Urinary bladder (tissue), 4 donors: ENCODE results near the gene DNAI2. TPM values are rescaled to one million over a fixed set of nuclear protein-coding genes. Genes with fewer than 3 reads are reported as not detected.
"Not testable (repeated sequence)": the region's sequence is repeated elsewhere in the genome, so short reads cannot be mapped to it uniquely, and the experiment has no call there.

Source experiments
- DNase-seq: peaks from one replicate; pipeline ENCODE4 v3.0.0-alpha.2; 2015; ENCODE audit errors: extremely low spot score
- H3K27ac ChIP-seq: one replicate; pipeline ENCODE4 v1.5.1; 2013; ENCODE audit warnings: low read depth, mild to moderate bottlenecking, moderate library complexity
- H3K36me3 ChIP-seq: one replicate; pipeline ENCODE4 v1.6.1; 2013; ENCODE audit warnings: mild to moderate bottlenecking, moderate library complexity; ENCODE audit not compliant: insufficient read depth
- H3K4me1 ChIP-seq: one replicate; pipeline ENCODE4 v1.6.1; 2013; ENCODE audit warnings: mild to moderate bottlenecking, moderate library complexity; ENCODE audit not compliant: insufficient read depth
- H3K4me3 ChIP-seq: one replicate; pipeline ENCODE4 v1.5.1; 2013; ENCODE audit warnings: low read depth, low read length
- WGBS: extraction: QIAGEN DNeasy Blood & Tissue Kit; methylation state at CpG from one replicate; pipeline ENCODE4 v1.1.7; 2013; 5-methylcytosine and 5-hydroxymethylcytosine counted together
- polyA plus RNA-seq: library from polyadenylated mRNA; stranded (reverse); fragments of 200-250 nt; gene quantifications from one replicate; pipeline ENCODE4 v1.2.3, GENCODE V29; 2013
- total RNA-seq: library from RNA; depleted of rRNA; stranded (reverse); fragments of >200 nt; gene quantifications from one replicate; pipeline ENCODE4 v1.2.3, GENCODE V29; 2014
- donor health status: healthy with polysubstance abuse.
- donor health status: healthy.

DNAI2 gene
- total and polyA plus RNA-seq, 2 donors = 0.05 TPM; not detected in 1

DNA sequence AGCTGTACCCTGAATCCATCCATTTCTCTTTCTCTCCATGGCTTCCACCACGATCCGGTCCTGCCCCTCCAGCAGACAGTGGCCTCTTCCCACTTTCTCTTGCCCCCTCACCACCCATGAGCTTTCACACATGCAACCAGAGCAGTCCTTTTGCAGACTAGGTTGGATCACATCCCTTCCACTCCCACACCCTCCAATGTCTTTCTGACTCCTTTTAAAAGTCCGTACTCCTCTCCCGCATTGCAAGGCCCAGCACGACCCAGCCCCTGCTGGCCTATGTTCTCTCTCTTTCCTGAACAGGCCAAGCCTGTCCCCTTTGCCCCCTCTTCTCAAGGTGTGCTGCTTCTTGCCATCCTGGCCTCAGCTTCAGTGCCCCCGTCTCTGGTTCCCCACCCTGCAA, 22.5 kb upstream of the DNAI2 start:
- H3K4me3 ChIP-seq = no peak overlapping the region
- H3K27ac ChIP-seq = no peak overlapping the region
- DNase-seq = no peak
- no peaks in the 10 kb centered on the region for H3K4me1 ChIP-seq
- H3K36me3 ChIP-seq = no peaks in the 10 kb centered on the region
- WGBS = 86% methylated on average over 6 of the region's 6 CpGs

DNA sequence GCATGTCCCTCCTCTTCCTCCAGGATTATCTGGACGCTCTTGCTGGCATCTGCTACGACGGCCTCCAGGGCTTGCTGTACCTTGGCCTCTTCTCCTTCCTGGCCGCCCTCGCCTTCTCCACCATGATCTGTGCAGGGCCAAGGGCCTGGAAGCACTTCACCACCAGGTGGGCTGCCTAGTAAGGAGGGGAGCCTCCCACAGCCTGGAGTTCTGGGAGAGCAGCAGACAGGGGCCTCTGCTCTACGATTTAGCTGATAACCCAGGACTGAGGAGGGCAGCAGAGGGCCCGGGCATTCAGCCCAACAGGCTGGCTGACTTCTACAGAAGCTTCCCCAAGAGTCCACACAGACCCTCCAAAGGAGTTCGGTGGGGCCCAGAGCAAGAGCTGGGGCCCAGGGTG, 21.8 kb upstream of the DNAI2 start:
- Histone ChIP-seq H3K27ac (no peak overlapping the region), H3K4me3 (no peak overlapping the region), H3K4me1 (no peaks in the 10 kb centered on the region), H3K36me3 (no peaks in the 10 kb centered on the region)
- DNase-seq = no peak
- 79% methylated on average over 8 of the region's 8 CpGs for WGBS

DNA sequence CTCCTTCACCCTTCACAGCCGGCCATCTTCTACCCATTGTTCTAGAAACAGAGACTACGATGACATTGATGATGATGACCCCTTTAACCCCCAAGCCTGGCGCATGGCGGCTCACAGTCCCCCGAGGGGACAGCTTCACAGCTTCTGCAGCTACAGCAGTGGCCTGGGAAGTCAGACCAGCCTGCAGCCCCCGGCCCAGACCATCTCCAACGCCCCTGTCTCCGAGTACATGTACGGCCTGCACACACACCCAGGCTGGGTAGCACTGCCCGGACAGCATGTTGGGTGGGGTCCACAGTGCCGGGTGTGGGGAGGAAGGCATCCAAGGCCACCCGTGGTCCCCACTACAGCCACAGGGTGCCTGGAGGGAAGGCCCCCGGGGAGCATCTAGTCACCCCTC, 21.0 kb upstream of the DNAI2 start:
- Histone ChIP-seq H3K27ac (no peak overlapping the region), H3K36me3 (no peaks in the 10 kb centered on the region), H3K4me1 (no peaks in the 10 kb centered on the region), H3K4me3 (no peak overlapping the region)
- DNase-seq = no peak
- 93% methylated on average over 13 of the region's 13 CpGs for WGBS

DNA sequence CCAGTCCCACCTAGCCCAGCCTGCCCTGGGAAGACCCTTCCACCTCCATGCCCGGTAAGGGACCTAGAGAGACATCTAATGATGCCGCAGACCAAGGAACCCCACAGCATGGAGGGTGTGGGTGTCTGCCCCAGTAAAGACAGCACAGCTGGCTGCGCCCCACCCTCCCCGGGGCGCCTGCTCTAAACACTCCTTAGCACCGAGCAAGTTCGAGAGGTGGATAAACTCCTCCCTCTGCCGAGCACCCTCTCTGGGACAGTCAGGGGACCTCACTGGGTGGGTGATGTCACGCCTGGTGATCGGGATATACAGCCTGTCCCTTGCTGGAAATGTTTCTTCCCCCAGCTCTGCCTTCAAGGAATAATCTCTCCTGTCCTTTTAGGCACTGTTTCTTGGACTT, 16.7 kb upstream of the DNAI2 start:
- no peak overlapping the region for H3K4me3 ChIP-seq
- WGBS = 86% methylated on average over 10 of the region's 10 CpGs
- no peak overlapping the region for H3K27ac ChIP-seq
- H3K36me3 ChIP-seq = no peaks in the 10 kb centered on the region
- no peak for DNase-seq
- H3K4me1 ChIP-seq = no peaks in the 10 kb centered on the region

DNA sequence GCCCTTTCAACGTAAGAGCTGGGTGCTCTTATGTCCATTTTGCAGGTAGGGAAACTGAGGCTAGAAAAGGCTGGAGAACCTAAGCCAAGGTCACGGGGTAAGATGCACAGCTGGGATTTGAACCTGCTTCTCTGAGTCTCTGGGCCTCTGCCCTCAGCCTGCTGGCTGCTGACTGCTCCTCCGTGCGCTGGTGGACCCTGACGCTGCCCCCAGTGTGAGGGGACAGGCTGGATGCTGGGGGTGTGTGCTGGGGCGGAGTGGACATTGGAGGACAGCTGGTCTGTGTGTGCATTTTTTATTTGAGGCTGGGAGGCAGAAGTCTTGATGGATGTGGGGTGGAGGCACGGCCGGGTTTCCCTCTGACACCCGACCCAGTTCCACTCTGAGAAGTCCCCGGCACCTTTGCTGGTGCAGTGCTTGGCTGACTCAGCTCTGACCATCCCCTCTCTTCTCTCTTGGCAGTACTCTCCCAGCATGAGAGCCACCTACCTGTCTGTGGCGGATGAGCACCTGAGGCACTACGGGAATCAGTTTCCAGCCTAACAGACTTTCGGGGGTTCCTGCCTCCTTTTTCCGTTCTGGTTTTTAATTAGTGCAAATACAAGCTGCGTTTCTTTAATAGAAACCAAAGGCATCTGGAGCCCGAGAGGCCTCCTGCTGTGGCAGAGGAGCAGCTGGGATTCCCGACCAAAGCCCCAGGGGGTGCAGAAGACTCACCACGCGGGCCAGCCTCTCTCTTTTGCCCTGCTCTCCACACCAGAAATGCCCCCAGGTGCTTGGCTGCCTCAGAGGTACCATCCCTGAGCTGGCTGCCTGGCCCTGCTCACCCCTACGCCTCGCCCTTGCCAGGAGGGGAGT, 14.1 kb upstream of the DNAI2 start:
- no peaks in the 10 kb centered on the region for H3K36me3 ChIP-seq
- H3K4me1 ChIP-seq = no peaks in the 10 kb centered on the region
- DNase-seq = no peak
- no peak overlapping the region for H3K27ac ChIP-seq
- no peak overlapping the region for H3K4me3 ChIP-seq
- WGBS = 84% methylated on average over 21 of the region's 21 CpGs

DNA sequence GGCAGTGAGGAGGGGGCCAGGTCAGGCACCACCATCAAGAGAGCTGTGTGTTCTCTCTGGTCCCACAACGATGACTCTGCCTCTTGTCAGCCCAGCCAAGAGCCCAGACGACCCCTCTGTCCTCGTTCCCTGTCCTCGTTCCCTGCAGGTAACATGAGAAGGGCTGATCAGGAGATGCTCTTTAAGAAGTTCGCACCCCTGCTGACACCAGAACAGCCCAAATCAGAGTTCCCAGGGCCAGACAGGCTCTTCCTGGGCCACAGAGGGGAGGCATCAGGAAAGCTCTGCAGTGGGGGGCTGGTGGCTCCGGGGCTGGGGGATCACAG, 13.5 kb upstream of the DNAI2 start:
- no peaks in the 10 kb centered on the region for H3K4me1 ChIP-seq
- DNase-seq = no peak
- WGBS = 73% methylated on average over 6 of the region's 6 CpGs
- H3K4me3 ChIP-seq = no peak overlapping the region
- no peaks in the 10 kb centered on the region for H3K36me3 ChIP-seq
- no peak overlapping the region for H3K27ac ChIP-seq

DNA sequence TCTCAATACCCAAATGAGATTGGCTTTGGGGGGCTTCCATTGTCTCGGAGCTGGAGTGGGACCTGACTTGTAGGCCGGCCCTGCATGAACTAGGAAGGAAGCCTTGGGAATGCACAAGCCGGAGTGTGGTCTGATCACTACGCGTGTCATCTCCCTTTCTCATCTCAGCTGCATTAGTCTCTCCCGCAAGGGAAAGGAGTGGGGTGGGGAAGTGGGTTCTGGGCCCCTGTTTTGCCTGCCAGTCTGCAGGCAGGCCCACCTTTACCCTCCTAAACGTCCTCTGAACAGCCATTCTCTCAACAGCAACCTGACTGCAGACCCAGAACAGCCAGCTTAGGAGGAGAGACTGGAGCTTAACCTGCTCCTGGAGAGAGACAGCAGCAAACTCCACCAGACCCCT, 11.4 kb upstream of the DNAI2 start:
- no peaks in the 10 kb centered on the region for H3K36me3 ChIP-seq
- DNase-seq = no peak
- H3K4me3 ChIP-seq = no peak overlapping the region
- 89% methylated on average over 7 of the region's 7 CpGs for WGBS
- H3K4me1 ChIP-seq = no peaks in the 10 kb centered on the region
- no peak overlapping the region for H3K27ac ChIP-seq

DNA sequence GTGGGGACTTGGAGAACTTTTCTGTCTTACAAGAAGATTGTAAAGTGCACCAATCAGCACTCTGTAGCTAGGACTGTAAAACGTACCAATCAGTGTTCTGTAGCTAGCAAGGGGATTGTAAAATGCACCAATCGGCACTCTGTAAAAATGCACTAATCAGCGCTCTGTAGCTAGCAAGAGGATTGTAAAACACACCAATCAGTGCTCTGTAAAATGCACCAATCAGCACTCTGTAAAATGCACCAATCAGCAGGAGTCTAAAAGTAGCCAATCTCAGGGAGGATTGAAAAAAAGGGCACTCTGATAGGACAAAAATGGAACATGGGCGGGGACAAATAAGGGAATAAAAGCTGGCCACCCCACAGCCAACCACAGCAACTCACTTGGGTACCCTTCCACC, 7.0 kb upstream of the DNAI2 start:
- not testable (repeated sequence) for DNase-seq, H3K36me3 ChIP-seq, H3K4me1 ChIP-seq, H3K27ac ChIP-seq, H3K4me3 ChIP-seq
- 79% methylated on average over 4 of the region's 4 CpGs for WGBS

DNA sequence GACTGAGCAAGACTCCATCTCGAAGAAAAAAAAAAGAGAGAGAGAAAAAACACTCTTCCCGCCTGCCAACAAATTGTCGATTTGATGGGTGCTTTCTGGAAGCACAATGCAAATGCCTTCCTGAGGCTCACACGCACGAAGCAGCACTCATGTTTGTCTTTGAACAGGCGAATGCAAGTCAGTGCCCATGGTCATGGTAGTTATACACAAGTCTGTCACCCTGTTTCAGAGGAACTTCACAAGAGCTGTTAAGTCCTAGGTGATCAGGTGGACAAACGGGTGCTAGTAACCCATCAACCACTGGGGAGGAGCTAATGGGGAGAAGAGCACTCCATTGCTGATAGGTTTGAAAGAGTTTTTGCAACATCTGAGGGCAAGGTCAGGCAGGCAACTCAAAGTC, 6.5 kb upstream of the DNAI2 start:
- H3K27ac ChIP-seq = no peak overlapping the region
- no peak overlapping the region for H3K4me3 ChIP-seq
- no peaks in the 10 kb centered on the region for H3K36me3 ChIP-seq
- no peaks in the 10 kb centered on the region for H3K4me1 ChIP-seq
- 90% methylated on average over 7 of the region's 7 CpGs for WGBS
- no peak for DNase-seq

DNA sequence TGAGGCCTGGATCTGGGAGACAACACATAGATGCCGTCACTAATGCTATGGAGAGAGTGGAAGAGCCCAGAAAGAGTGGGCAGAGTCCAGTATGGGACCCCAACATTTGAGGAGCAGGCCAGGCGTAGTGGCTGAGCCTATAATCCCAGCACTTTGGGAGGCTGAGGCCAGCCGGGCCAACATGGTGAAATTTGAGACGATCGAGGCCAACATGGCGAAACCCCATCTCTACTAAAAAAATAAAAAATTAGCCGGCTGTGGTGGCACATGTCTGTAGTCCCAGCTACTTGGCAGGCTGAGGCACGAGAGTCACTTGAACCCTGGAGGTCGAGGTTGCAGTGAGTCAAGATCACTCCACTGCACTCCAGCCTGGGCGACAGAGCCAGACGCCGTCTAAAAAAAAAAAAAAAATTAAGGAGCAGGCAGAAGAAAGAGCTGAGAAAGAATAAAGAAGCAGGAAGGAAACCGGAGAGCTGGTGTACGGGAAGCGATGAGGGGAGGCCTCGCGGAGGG, 6.0 kb upstream of the DNAI2 start:
- no peaks in the 10 kb centered on the region for H3K4me1 ChIP-seq
- 71% methylated on average over 17 of the region's 17 CpGs for WGBS
- H3K27ac ChIP-seq = no peak overlapping the region
- no peak for DNase-seq
- H3K36me3 ChIP-seq = no peaks in the 10 kb centered on the region
- no peak overlapping the region for H3K4me3 ChIP-seq

DNA sequence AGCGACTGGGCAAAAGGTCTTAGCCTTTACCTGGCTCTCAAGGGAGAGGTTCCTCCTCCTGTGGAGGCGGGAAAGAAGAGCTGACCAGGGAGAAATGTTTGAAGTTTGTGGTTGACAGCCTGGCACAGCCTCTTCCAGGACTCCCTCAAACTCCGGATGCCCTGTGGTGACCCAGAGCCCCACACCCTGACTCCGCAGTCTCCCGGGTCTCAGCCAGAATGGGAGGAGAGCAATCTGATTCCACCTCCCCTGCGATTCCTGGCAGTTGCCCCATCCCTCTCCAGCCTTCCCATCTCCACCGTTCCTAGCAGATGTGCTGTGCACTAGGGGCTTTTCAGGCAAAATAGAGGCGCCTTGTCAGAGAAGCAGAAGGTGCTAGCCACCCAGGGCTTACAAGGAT, 5.5 kb upstream of the DNAI2 start:
- Histone ChIP-seq H3K36me3 (no peaks in the 10 kb centered on the region), H3K4me1 (no peaks in the 10 kb centered on the region)
- WGBS = 54% methylated on average over 8 of the region's 8 CpGs

DNA sequence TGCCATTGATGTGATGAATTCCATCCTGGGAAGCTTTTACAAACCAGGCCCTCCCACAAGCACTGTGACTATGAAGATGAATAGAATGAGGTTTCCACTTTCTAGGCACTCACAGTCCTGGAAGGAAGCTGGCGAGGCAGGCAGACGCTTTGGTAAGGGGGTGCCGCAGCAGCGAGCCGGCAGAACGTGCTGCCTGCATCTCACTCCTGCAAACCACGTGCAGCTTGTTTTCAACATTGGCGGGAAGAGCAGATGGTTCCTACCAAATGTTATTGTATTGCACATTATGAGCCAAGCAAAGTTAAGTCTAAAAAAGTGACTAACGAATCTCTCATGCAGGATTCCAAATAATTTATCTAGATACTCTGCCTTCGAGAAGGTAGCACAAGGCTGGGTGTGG, 3.7 kb upstream of the DNAI2 start:
- H3K27ac ChIP-seq = no peak overlapping the region
- 39% methylated on average over 10 of the region's 10 CpGs for WGBS
- no peaks in the 10 kb centered on the region for H3K36me3 ChIP-seq
- H3K4me1 ChIP-seq = no peaks in the 10 kb centered on the region
- no peak for DNase-seq
- H3K4me3 ChIP-seq = no peak overlapping the region

More for the DNA sequence above, 5.5 kb upstream of the DNAI2 start:
- no peak overlapping the region for H3K4me3 ChIP-seq
- H3K27ac ChIP-seq = no peak overlapping the region
- DNase-seq = no peak

DNA sequence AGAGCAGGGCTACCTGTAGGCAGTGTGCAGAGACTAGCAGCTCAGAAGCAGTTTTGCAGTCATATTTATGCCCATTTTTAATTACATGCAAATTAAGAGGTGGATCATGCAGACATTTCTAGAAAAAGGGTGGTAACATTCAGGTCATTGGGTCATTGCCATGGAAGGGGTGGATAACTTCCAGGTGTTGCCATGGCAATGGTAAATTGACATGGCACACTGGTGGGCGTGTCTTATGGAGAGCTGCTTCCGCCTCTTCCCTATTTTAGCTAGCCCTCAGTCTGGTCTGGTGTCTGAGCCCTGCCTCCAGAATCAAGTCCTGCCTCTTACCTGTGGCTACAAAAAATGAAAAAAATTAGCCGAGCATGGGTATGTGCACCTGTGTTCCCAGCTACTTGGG, 2.8 kb upstream of the DNAI2 start:
- H3K4me1 ChIP-seq = no peaks in the 10 kb centered on the region
- no peak overlapping the region for H3K4me3 ChIP-seq
- 93% methylated on average over 3 of the region's 3 CpGs for WGBS
- no peak overlapping the region for H3K27ac ChIP-seq
- DNase-seq = no peak
- no peaks in the 10 kb centered on the region for H3K36me3 ChIP-seq

DNA sequence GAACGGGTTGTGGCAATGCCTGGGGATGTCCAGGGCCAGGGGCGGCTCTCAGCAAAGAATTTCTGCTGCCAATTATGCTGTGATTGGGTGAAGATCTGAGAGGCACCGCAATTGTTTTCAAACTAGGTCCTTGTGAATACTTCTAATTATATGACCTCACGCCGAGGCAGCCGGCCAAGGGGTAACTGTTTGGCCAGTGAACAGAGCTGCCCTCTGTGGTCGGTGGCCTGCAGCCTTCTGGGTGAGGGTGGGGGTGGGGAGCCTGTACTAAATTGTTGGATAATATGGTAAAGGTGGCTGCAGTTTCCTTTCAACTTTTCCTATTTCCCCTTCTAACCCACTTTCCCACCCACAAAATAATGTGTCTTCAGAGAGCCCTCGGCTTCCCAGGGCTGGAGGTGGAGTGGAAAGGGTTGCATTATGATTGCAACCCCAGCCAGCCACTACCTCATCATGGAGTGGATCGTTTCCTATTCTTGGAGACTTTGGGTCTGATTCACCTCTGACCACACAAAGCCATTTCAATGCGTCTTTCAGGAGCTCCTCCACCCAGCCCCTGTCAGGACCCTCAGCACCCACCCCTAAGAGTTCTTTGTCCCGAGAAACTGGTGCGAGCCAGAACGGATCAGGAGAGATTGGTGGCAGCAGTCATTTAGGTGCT, 2.0 kb upstream of the DNAI2 start:
- no peaks in the 10 kb centered on the region for H3K36me3 ChIP-seq
- no peaks in the 10 kb centered on the region for H3K4me1 ChIP-seq
- no peak overlapping the region for H3K27ac ChIP-seq
- no peak for DNase-seq
- 62% methylated on average over 13 of the region's 13 CpGs for WGBS
- H3K4me3 ChIP-seq = no peak overlapping the region
